Stimulated activated naive CD8-positive, alpha-beta T cell treated with anti-CD3 and anti-CD28 coated beads, Interleukin-15, Interleukin-2, amounts not matched to agents 100 U/mL and 50 U/mL, for 24 hours (primary cell): ENCODE data around the gene CTCF.
A peak's percentile ranks its signal among the peaks of the same experiment; 100 is the strongest.
"Not testable (repeated sequence)": the region's sequence is repeated elsewhere in the genome, so short reads cannot be mapped to it uniquely, and the experiment has no call there.

Experiments used
- ATAC-seq: fragments of 150-1000 bp; cut with Tn5 transposase; one replicate; pipeline ENCODE4 v1.10.0; 2021
- DNase-seq: peaks from one replicate; pipeline ENCODE4 v3.0.0; 2021

Gene CTCF

DNA sequence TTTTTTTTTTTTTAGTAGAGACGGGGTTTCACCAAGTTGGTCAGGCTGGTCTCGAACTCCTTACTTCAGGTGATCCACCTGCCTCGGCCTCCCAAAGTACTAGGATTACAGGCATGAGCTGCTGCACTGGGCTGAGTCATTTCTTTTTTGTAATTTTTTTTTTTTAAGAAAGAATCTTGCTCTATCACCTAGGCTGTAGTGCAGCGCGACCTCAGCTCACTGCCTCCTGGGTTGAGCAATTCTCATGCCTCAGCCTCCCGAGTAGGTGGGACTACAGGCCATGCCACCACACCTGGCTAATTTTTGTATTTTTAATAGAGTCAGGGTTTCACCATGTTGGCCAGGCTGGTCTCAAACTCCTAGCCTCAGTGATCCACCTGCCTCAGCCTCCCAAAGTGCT, 28.3 kb upstream of the CTCF start:
- not testable (repeated sequence) for ATAC-seq, DNase-seq

DNA sequence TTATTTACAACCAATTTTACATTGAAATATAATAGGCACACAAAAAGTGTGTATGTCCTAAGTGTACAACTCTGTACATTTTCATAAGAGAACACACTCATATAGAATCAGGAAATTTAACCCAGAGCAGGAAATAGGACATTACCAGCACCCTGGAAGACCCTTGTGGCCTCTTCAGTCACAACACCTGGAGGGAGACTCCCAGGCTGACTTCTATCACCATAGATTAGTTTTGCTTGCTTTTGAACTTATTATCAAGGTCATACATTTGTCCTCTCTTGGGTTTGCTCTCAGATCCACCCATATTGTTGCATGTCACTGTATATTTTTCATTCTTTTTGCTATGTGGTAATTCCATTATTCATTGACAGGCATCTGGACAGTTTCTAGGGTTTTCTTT, 27.9 kb upstream of the CTCF start:
- ATAC-seq = no peak
- no peak for DNase-seq

DNA sequence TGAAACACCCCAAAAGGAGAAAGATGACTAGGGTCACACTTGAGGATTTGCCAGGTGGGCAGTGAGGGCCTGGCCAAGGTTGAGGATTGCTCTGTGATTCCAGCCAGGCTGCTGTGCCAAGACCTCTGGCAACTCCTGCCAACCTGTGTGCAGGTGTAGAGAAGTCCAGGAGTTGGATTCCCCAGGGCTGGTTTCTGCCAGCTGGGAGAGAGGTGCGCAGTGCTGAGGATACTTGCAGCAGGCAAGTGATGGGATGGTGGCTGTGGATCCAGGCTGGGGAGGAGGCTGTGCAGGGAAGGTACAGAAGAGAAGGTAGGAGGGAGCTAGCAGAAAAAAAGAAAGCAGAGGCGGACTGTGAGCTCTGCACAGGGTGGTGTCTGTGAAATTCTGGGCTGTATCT, 27.1 kb upstream of the CTCF start:
- DNase-seq (no peak), ATAC-seq (no peak)

DNA sequence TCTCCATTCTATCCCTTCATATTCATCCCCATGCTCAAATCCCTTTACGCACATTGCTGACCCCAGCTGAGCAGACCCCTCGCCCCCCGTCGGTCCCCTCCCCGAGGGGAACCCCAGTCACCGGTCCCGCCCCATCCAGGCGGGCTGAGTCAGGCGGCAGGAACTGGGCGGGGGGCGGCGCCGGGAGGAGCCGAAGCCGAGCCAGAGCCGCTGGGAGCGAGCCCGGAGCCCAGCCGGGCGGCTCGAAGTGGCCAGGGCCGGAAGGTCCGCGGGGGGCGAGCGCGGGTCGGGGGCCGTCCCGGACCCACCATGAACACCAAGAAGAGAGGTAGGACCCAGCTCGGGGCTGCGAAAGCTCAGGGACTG, 25.1 kb upstream of the CTCF start:
- DNase-seq (peak; percentile 67), ATAC-seq (peak; percentile 28)

DNA sequence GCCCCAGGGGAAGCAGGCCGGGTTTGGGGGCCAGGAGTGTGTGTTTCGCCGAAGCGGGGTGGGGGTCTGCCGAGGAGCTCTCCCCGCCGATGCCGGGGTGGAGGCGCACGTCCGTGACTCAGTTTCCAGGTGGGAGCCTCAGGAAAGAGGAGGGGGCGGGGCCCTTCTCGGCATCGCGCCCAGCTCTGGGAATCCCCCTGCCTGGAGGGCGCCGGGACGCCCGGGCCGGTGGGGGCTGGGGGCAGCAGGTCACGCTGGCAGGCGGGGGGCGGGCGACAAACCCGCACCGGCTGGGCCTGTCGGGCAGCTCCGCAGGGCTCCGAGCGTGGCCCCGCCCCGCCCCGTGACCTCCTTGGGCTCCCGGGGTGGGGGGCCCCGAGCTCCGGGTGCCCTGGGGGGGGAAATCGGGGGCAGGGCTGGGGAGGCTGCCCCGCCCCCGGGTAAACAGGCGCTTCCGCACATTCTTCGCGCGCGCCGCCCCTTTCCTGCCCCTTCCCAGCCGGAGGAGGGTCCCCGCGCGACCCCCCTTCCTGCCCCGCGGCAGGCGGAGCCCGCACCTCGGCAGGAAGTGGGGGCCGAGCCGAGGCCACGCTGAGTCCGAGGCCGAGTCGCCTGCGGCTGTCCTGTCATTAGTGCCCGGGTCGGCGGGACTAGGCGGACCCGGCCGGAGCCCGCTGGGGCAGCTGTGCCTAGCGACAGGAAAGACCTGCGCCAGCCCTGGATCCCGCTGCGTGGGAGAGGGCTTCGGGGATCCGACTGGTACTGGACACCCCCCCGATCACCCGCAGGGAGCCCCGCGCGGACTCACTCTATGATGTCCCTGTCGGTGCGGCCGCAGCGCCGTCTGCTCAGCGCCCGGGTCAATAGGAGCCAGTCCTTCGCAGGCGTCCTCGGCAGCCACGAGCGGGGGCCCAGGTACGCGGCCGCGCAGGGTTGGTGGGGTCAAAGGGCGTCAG, 24.4 kb upstream of the CTCF start:
- DNase-seq (peak; percentile 57), ATAC-seq (peak; percentile 15)

DNA sequence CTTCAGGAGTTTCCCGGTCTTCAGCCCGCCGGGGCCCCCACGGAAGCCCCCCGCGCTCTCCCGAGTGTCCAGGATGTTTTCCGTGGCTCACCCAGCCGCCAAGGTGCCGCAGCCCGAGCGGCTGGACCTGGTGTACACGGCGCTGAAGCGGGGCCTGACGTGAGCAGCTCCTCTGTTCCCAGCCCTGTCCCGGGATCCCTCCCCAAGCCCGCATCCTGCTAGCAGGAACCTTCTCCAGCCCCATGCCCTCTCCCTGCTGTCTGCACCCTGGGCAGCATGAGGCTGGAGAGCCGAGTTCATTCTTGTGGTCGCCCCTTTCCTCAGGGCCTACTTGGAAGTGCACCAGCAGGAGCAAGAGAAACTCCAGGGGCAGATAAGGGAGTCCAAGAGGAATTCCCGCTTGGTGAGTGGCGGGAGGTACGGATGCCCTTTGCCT, 23.6 kb upstream of the CTCF start:
- ATAC-seq (no peak), DNase-seq (no peak)

DNA sequence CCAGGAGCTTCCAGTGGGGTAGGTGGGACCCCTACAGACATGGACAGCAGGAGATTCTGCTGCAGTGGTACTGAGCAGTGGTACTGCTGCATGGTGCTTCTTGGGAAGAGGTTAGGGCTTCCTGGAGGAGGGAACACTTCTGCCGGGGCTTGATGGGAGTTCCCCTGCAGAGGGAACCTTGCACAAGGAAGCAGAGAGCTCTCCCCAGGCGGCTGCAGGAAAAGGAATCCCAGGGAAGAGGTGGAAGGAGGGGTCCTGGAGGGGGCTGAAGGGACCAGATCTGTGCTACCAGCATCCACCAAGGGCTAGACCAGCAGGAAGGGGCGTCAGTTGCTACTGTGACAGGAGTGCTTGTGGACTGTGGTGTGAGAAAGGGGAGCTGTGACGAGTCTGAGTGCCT, 23.1 kb upstream of the CTCF start:
- DNase-seq (no peak), ATAC-seq (no peak)

DNA sequence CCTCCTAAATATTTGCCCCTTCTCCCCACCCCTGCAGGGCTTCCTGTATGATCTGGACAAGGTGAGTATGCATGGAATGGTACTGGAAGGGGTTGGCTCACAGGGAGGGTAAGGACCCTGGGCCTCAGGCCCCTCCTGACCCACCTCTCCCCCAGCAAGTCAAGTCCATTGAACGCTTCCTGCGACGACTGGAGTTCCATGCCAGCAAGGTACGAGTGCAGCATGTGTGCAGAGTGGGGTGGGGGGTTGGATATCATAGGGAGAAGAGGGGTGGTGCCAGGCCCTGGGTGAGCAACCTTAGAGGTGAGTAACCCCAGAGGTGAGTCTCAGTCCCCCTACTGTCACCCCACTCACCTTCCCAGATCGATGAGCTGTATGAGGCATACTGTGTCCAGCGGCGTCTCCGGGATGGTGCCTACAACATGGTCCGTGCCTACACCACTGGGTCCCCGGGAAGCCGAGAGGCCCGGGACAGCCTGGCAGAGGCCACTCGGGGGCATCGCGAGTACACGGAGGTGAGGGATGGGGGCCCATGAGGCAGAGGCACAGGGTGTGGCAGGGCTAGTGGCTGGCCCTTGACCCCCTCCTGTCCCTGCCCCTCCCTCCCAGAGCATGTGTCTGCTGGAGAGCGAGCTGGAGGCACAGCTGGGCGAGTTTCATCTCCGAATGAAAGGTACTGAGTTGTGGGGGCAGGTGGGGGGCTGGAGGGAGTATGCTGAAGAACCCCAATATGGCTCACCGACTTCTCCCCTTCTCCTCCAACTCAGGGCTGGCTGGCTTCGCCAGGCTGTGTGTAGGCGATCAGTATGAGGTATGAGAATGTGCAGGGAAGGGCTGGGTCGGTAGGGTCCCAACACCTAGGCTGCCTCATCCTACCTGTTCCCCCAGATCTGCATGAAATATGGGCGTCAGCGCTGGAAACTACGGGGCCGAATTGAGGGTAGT, 22.4 kb upstream of the CTCF start:
- no peak for DNase-seq
- ATAC-seq = no peak

DNA sequence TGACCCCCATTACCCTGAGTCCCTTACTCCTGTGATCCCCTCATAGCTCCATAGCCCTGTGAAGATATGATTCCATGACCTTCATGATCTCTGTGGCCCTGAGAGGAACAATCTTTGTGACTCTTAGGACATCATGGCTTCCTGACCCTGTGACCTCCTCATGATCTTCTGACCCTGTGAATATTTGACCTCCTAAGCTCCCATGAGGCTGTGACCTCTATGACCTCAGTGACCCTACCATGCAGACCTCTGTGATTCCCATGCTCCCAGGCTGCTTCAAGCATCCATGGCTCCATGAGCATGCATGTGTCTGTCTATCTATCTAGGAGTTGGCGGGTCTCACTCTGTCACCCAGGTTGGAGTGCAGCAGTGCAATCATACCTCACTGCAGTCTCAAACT, 21.6 kb upstream of the CTCF start:
- DNase-seq (no peak), ATAC-seq (no peak)

DNA sequence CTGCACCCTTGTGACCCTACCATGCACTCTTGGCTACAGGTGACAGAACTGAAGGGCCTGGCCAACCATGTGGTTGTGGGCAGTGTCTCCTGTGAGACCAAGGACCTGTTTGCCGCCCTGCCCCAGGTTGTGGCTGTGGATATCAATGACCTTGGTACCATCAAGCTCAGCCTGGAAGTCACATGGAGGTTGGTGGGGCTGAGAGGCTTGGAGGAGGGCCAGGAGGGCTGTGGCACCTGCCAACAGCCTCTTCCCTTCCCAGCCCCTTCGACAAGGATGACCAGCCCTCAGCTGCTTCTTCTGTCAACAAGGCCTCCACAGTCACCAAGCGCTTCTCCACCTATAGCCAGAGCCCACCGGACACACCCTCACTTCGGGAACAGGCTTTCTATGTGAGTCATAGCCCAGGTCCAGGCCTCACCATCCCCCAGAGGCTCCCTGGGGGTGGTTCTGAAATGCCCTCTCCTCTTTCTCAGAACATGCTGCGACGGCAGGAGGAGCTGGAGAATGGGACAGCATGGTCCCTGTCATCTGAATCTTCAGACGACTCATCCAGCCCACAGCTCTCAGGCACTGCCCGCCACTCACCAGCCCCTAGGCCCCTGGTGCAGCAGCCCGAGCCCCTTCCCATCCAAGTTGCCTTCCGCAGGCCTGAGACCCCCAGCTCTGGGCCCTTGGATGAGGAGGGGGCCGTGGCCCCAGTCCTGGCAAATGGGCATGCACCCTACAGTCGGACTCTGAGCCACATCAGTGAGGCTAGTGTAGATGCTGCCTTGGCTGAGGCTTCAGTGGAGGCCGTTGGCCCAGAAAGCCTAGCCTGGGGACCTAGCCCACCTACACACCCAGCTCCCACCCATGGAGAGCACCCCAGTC, 20.7 kb upstream of the CTCF start:
- no peak for ATAC-seq

DNA sequence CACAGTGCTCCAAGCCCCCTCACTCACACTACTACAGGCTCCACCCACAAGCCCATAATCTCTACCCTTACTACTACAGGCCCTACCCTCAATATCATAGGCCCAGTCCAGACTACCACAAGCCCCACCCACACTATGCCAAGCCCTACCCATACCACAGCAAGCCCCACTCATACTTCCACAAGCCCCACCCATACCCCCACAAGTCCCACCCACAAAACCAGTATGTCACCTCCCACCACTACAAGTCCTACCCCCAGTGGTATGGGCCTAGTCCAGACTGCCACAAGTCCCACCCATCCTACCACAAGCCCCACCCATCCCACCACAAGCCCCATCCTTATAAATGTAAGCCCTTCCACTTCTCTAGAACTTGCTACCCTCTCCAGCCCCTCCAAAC, 19.9 kb upstream of the CTCF start:
- DNase-seq (peak; percentile 74), ATAC-seq (peak; percentile 73)

More for the DNA sequence above, 20.7 kb upstream of the CTCF start:
- DNase-seq = no peak

DNA sequence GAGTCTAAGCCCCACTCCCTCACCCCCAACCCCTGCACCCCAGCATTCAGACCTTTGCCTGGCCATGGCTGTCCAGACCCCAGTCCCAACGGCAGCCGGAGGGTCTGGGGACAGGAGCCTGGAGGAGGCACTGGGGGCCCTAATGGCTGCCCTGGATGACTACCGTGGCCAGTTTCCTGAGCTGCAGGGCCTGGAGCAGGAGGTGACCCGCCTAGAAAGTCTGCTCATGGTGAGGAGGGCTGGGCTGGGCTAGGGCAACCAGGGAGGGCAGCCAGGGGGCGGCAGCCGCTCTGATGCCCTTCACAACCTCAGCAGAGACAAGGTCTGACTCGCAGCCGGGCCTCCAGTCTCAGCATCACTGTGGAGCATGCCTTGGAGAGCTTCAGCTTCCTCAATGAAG, 19.3 kb upstream of the CTCF start:
- ATAC-seq (no peak), DNase-seq (no peak)

DNA sequence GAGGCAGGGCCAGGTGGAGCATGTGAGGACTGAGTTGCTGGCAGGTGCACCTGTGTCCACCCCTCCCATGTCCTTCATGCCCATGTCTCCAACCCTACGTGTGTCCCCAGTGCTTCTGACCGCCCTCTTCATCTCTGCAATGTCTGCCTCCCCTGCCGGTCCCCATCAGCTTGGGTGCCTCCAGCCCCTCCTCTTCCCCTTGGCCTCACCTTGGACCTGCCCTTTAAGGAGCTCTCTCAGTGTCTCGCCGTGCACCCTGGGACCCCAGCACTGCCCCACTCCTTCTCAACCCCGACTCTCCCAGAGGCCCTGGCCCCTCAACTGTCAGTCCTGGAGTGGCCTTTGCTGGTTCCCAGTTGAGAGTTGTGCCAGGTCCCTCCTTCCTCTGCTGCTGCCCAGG, 18.7 kb upstream of the CTCF start:
- no peak for ATAC-seq

DNA sequence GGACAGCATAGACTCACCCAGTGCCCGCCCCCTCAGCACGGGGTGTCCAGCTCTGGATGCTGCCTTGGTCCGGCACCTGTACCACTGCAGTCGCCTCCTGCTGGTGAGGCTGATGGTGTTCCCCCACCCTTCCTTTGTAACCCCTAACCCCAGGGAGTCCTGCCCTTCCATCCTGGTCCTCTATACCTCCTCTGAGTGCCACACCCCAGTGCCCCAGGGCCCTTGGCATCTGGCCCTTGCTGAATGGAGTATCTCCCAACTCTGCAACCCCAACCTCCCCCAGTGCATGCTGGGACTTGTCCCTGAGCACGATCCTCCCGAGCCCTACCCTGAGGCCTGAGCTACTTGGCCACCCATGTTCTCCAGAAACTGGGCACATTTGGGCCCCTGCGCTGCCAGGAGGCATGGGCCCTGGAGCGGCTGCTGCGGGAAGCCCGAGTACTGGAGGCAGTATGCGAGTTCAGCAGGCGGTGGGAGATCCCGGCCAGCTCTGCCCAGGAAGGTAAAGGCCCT, 17.9 kb upstream of the CTCF start:
- ATAC-seq = no peak
- DNase-seq = no peak

More for the DNA sequence above, 18.7 kb upstream of the CTCF start:
- no peak for DNase-seq

DNA sequence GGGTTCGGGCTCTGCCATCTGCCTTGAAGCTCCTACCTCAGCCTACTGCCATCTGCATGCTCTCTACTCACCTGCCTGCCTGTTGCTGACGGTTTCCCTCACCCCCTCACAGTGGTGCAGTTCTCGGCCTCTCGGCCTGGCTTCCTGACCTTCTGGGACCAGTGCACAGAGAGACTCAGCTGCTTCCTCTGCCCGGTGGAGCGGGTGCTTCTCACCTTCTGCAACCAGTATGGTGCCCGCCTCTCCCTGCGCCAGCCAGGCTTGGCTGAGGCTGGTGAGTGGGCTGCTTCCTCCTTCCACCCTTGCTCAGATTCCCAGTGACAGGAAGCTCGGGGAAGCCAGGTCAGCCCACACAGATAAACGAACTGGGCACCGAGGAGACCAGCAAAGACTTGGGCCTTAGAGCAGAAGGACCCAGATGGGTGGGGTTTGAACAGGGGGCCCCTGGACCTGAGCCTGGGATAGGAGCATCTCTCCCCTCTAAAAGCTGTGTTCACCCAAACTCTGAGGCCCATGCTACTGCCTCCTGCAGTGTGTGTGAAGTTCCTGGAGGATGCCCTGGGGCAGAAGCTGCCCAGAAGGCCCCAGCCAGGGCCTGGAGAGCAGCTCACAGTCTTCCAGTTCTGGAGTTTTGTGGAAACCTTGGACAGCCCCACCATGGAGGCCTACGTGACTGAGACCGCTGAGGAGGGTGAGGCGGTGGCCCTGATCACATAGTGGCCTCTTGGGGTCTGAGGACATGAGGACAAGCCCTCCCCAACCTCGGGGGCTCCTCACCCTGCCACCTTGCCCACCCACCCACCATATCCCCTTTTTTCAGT, 17.3 kb upstream of the CTCF start:
- no peak for DNase-seq
- no peak for ATAC-seq

DNA sequence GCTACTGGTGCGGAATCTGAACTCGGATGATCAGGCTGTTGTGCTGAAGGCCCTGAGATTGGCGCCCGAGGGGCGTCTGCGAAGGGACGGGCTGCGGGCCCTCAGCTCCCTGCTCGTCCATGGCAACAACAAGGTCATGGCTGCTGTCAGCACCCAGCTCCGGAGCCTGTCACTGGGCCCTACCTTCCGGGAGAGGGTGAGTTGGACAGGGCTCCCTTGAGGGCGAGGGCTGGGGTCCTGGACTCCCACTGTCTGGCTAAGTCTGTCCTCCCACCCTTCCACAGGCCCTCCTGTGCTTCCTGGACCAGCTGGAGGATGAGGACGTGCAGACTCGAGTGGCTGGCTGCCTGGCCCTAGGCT, 16.7 kb upstream of the CTCF start:
- ATAC-seq (no peak), DNase-seq (no peak)

DNA sequence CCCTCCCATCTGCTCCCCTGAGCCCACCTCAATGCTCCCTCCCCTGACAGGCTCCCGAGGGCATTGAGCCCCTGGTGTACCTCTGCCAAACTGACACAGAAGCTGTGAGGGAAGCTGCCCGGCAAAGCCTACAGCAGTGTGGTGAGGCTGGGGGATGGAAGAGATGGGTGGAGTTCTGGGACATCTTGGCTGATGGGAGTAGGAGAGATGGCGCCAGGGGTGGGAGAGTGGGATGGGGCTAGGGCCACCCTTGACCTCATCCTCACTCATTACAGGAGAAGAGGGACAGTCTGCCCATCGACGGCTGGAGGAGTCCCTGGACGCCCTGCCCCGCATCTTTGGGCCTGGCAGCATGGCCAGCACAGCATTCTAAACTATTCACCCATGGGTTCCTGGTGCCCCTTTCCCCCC, 16.2 kb upstream of the CTCF start:
- DNase-seq (no peak), ATAC-seq (no peak)

DNA sequence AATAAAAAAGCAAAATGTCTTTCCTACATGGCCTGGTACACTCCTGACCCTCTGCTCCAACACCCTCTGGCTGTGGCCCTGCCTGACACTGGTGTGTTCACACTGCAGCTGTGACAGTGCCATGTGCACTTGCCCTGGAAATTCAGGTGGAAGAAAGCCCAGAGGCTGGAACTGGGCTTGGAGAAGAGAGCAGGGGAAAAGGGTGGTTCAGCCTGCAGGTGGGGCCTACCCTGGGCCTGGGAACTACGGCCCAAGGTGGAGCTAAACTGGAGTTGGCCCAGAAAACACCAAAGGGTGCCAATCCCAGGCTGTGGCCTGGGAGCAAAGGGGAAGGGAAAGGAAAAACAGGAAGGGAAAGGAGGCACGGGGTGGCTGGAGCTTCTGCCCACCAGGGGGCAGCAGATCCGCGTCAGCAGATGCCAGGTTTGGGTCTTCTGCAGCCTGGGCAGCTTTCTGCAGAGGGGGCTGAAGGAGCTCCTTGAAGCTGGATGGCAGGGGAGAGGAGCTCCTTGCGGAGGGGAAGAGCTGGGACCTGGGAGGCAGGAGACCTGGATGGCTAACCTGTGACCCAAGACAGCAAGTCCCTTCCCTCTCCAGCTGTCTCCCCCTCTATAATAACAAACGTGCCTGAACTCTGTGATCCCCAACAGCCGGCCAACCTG, 15.4 kb upstream of the CTCF start:
- ATAC-seq (no peak), DNase-seq (peak; percentile 81)

DNA sequence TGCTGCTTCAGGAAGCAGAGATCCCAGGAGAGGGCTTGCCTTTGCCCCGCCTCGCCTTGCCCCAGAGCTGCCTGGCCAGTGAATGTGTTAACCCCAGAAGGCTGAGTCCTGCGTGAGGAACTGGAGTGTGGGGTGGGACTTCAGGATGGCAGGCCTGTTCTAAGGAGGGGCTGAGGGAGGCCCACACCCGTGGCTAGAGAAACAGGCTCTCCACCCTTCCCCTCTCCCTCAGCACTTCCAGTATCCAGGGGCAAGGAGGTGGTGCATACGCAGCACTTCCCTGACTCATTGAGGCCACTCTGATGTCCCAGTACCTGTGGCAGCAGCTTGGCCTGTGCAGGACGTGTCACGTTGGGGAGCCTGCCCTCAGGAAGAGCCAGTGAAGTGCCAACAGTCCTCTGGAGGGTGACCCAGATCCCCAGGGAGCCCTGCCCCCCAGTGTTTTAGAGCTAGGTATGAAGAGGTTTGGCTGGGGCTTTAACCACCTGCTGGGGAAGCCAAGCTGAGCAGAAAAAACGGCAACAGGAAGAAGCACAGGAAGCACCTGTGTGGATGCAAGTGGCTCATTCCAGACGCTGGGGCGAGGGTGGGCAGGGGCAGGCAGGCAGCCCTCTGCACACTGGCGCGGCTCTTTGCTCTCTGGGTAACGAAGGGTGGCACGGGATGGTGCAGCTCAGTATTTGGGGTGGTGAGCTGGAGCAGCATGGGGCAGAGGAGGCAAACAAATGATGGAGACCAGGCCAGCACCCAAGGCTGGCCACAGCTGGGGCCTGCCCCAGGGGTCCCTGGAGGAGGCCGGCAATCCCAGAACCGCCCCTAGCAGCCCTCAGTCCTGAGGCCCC, 14.7 kb upstream of the CTCF start:
- ATAC-seq (peak; percentile 9), DNase-seq (no peak)
